ENCODE measurements around the gene P2RX6. TPM values are rescaled to one million over a fixed set of nuclear protein-coding genes. Genes with fewer than 3 reads are reported as not detected.
A peak's percentile ranks its signal among the peaks of the same experiment; 100 is the strongest.
"Not testable (repeated sequence)": the region's sequence is repeated elsewhere in the genome, so short reads cannot be mapped to it uniquely, and the experiment has no call there.

P2RX6 gene
- total RNA-seq, 1 experiment from 2014 or later, result 6.9 TPM

DNA sequence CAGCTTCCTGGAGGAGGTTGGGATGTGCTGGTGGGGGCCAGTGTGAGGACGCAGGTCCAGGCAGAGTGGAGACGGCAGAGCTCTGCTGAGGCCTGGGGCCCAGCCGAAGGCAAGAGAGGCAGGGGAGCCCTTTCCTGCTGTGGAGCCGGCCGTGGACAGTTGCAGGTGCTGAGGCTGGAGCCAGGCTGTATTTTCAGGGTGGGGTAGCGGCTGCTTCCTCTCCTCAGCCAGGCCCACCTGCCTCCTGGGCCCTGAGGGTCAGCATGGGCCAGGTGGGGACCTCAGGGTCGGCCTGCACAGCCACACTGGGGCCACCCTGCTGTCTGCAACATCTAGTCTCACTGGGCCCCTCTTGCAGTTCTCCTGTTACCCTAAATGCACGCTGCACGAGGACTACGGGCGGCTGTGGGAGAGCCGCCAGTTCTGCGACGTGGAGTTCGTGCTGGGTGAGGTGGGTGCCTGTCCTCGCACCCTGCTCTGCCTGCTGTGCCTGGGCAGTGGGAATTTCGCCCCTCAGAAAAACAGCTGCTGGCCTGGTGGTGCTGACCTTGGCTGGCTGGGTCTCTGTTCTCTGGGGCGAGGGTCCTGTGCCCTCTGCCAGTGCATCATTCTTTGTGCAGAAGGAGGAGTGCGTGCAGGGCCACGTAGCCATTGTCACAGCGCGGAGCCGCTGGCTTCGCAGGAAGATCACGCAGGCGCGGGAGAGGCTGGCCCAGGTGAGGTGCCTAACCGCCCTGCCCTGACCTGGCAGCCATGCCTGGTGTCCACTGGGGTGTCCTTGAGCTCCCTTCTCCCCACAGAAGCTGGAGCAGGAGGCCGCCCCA is 21.4 kb upstream of the P2RX6 start:
- DNase-seq (ENCODE audit: extremely low read depth, low read depth), result no peak

DNA sequence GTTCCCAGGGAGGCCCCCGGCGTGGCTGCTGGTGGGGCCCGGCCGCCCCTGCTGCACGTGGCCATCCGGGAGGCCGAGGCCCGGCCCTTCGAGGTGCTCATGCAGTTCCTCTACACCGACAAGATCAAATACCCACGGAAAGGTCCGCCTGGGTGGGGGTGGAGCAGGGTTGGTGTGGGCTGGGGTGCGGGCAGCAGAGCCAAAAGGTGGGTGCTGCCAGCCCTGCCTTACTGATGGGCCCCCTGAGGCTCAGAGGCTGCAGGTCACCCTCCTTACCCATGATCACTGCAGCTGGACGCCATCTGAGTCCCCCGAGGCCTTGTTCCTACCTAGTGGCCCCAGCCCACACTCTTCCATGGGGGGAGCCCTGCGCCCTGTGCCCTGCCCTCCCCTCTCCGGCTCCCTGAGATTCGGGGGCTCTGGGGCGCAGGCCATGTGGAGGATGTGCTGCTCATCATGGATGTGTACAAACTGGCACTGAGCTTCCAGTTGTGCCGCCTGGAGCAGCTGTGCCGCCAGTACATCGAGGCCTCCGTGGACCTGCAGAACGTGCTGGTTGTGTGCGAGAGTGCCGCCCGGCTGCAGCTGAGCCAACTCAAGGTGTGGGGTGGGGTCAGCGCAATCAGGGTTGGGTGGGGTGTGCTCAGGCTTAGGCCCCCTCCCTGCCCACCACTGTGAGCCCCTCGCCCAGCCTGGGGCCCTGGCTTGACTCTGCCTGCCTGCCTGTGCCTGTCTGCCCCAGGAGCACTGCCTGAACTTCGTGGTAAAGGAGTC is 20.6 kb upstream of the P2RX6 start:
- DNase-seq (ENCODE audit: extremely low read depth, low read depth), result no peak

DNA sequence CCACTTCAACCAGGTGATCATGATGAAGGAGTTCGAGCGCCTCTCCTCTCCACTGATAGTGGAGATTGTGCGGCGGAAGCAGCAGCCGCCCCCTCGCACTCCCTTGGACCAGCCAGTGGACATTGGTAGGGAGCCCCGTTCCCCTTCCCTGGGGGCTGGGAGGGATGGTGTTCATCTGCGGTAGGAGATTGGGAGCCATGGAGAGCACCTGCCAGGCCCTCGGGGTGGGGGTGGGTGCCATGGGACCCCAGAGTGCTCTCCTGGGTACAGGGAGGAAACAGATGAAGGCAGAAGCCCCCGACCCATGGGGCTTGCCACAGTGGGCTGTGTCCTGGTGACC is 20.1 kb upstream of the P2RX6 start:
- DNase-seq (ENCODE audit: extremely low read depth, low read depth), result no peak

- DNase-seq (ENCODE audit: extremely low read depth, low read depth), result no peak
These were observed 19.5 kb upstream of the P2RX6 start for GRCh38 chr22:20995329-20996030.

DNA sequence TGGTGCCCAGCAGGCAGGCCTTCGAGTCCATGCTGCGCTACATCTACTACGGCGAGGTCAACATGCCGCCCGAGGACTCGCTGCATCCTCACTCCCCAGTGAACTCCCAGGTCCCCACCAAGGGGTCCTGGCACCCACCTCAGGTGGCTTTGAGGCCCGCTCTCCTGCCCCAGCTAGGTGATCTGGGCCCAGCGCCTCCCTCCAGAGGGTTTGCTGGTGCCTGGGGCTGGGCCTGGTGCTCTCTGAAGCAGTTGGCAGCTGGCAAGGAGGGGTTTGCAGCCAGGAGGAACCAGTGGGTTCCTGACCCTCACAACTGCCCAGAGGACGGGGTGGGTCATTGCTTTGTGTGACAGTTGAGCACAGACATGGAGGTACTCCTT is 18.9 kb upstream of the P2RX6 start:
- DNase-seq (ENCODE audit: extremely low read depth, low read depth), result no peak

DNA sequence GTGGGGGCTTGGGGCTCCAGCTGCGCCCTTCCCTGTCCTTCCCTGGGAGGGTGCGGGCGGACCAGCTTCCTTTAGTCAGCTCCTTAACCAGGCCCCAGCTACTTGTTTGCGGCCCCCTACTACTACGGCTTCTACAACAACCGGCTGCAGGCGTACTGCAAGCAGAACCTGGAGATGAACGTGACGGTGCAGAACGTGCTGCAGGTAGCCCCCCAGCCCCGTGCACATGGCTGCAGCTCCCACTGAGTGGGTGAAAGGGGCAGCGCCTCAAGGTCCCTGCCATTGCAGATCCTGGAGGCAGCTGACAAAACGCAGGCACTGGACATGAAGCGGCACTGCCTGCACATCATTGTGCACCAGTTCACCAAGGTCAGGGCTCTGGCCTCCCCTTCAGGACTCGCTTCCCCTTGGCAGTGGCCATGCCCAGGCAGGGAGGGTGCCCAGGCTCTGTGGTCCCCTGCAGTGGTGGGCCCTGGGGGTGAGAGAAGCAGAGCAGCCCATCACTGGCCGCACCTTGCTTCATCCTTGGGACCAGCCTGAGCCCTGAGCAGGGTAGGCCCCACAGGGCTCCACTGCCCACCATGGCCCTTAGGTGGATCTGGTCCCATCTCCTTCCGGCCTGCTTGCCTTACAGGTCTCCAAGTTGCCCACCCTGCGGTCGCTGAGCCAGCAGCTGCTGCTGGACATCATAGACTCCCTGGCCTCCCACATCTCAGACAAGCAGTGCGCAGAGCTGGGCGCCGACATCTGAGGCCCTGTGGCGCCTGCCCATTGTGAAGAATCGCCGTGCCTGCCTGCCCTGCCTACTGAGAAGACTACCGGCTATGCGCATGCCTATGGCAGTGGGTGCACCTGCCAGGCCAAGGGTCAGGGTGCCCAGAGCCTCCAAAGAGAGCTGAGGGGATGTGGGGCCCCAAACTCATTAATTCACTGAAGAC is 18.1 kb upstream of the P2RX6 start:
- no peak for DNase-seq (ENCODE audit: extremely low read depth, low read depth)

DNA sequence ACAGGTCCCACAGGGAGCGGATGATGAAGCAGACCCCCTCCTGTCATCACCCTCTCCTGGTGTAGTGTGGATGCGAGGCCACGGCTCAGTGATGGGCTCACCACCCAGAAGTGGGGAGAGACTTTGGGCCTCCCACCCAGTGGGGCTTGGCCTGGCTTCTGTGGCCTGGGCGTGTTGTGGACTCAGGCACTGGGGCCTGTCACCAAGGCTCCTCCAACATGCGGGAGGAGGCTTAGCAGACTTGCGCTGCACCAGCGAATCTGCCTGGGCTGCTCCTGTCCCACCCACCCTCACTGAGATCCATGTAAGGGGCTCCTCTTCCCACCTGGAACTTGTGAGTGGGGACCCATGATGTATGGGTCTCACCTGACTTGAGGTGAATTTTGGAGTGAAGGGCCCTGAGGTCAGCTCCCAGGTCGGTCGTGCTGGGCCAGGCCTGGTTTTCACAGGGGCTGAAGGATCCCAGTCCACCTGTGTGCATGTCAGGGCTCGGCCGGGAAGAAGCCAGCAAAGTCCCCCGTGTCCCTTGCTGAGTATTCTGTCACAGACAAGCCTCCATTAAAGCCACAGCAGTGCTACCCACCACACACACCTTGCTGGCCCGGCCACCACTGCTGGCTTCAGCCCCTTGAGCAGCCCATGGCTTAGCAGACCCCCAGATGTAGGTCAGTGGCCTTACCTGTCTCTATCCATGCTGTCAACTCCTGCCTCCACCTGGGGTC is 17.3 kb upstream of the P2RX6 start:
- no peak for DNase-seq (ENCODE audit: extremely low read depth, low read depth)

DNA sequence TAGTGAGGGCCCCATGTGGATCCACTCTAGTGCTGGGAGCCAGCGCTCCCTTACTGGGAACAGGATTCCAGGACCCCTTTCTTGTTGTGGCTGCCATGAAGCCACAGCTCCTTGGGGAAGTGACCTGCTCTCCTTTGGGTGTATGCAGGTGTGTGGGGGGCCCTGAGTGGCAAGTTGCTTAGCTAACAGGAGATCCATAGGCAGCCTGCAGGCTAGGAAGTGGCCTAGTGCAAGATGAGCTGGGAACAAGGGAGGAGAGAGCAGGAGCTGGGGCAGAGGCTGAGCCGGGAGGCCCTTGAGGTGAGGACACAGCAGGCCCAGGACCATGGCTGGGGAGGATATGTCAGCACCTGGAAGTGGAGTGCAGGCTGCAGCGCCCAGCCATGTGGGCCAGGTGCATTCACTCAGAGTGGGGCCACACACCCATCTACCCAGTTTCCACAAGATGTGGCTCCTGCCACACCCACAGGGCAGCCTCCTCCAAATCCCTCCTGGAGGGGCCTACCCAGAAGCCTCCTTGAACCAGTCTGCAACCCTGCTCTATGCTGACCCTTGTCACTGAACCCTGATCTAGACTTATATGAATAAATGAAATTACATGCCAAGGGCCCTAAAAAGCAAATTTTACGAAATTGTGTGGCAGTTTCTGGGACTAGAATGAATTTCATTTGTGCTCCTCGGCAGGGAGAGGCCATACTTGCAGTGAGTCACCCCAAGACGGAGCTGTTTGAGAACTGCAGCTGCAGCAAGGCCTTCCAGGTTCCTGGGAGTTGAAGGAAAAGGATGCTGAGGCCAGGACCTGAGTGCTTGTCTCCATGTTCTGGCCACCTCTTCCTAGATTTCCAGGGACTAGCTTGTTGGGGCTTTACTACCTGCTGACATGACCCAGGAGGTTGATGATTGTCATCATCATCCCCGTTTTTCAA is 16.3 kb upstream of the P2RX6 start:
- no peak for DNase-seq (ENCODE audit: extremely low read depth, low read depth)

GRCh38 chr22:20999350-21000206 is 15.4 kb upstream of the P2RX6 start:
- DNase-seq (ENCODE audit: extremely low read depth, low read depth), result no peak

DNA sequence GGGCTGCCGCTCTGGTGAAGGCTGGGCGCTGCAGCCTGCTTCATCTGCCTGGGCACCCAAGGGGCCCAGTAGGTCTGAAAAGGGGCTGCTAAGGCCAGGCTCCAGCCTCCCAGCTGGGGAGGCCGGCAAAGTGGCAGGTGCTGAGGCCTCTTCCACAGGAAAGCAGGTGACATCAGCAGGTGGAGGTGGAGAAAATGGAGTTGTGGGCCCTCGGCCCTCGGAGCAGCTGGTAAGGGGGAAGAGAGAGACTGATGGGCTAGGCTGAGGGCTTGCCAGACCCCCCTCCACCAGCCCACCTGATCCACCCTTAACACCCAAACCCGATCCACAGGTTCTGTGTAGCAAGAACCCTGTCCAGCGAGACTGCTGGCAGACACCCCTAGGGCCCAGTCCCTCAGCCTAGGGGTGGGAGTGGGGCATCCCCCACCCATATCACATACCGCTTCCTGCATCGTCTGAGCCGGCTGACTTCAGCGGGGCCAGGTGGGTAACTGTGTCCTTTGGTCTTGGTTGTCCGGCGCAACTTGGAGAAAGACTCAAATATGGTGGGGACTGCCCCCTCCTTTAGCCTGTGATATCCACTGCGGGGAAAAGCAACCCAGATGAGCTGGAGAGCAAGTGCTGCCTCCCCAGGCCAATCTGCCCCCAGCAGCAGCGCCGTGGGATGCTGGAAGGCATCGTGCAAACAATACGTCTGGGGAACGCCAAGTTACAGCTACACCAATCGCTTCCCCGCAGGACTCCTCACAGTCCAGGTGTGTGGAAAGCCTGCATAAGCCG is 14.6 kb upstream of the P2RX6 start:
- no peak for DNase-seq (ENCODE audit: extremely low read depth, low read depth)

DNA sequence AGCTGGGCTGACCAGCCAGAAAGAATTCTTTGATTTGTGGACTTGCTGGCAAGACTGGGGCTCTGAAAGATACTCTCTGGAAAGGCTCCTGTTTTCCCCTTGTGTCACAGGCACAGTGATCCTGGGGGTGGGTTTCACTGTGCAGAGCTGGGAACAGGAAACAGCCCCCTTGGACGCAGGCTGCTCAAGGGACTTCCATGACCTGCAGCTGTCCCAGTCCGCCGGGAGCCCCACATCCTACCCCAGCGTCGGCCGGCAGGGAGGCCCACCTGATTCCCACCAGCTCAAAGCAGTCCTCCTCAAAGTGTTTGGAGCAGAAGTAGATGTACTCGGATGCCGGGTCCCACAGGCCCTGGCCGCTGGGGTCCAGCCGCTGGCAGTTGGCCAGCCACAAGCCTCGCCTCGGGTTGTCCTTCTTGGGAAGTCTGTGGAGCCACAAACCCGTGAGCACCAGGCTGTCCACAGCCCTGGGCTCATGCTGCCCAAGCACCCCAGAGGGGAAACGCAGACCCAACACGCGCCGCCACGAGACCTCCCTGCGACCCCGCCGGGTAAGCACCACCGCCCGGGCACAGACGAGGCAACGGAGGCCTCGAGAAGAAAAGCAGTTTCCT is 13.9 kb upstream of the P2RX6 start:
- no peak for DNase-seq (ENCODE audit: extremely low read depth, low read depth)

- DNase-seq (ENCODE audit: extremely low read depth, low read depth), result peak; percentile 87
These were observed 13.2 kb upstream of the P2RX6 start, which contains the start of gene THAP7 for GRCh38 chr22:21001601-21002325. Gene THAP7 (minus strand): TSS chr22:21002118. CDS start chr22:21001911, 207 bp downstream.

- no peak for DNase-seq (ENCODE audit: extremely low read depth, low read depth)
These were observed 11.2 kb upstream of the P2RX6 start for GRCh38 chr22:21003782-21004181.

DNA sequence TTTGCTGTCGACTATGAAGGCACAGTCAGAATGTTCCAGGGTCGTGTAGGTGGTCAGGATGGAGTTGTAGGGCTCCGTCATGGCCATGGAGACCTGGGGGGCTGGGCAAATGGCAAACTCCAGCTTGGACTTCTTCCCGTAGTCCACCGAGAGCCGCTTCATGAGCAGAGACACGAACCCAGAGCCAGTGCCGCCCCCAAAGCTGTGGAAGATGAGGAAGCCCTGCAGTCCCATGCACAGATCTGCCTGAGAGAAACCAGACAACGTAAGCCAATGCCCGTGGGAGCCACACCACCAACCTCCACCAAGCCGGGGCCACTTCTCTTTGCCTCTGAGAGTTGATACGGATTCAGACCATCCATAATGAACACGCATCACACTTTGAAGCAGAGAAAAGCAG is 5.8 kb upstream of the P2RX6 start:
- DNase-seq (ENCODE audit: extremely low read depth, low read depth), result not testable (repeated sequence)

DNA sequence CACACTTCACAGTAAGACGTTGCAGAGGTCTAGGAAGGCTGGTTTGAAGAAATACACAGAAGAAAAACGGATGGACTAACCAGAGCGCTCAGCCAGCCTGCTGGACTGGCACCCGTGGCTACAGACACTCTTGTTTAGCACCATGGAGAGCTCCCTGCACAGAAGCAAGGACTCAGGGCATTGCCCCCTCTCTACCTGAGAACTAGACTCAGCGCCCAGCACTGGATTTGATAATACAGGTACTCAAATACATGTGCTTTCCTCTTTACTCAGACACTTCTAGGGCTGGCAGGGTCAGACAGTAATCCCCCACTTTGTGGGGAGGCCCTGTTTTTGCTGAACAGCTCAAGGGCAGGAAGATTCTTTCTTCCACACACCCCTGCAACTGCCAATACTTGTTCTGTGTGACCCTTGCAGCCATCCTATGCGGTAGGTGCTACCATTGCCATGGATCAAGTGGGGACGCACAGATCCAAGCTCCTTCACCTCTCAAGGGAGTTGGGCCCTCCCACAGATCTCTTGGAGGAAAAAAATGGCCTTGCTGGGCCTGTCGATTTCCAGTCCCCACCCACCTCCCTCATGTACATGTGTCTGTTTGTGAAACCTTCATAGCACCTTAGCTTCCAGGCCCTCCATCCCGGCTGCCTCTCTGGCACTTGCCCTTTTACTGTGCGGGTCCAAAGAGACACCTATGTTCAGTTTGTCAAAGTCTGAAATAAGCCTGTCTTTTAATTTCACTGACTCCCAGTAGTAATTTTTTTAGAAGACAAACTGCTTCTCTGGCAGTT is 5.1 kb upstream of the P2RX6 start:
- DNase-seq (ENCODE audit: extremely low read depth, low read depth), result no peak

All from NCI-H460 (cell line).